ENCODE measurements around the gene COPG2. TPM values are rescaled to one million over a fixed set of nuclear protein-coding genes. Genes with fewer than 3 reads are reported as not detected.

COPG2 gene
- polyA plus RNA-seq, 2 of the 4 experiments (the other 2 are of a cell fraction): 17.1 to 39.5 TPM

- WGBS (ENCODE audit: missing lambda C conversion rate): 6% methylated on average over 2 of the region's 2 CpGs
- DNase-seq (ENCODE audit: low read depth in 1 of 2, low spot score in 1 of 2): no peak
- no peak overlapping the region for H3K4me2 ChIP-seq
- no peak for FAIRE-seq
- no peak for TF ChIP-seq TFCP2L1 (CRISPR knock-in tag; IDR thresholded peaks at IDR 0.05)
- no peak for TF ChIP-seq KDM5A (IDR thresholded peaks at IDR 0.05)
- TF ChIP-seq POLR2AphosphoS2 (conservative IDR thresholded peaks at IDR 0.05; ENCODE audit: low read length): no peak
- TF ChIP-seq HOXB5 (CRISPR knock-in tag; IDR thresholded peaks at IDR 0.05): no peak
- no peak for TF ChIP-seq USF2 (IDR thresholded peaks at IDR 0.05)
- TF ChIP-seq ZC3H11A (IDR thresholded peaks at IDR 0.05): no peak
- TF ChIP-seq MAFK (IDR thresholded peaks at IDR 0.05; ENCODE audit: partially characterized antibody): no peak
- ChIA-PET POLR2A (no interaction called here), CTCF (no interaction called here)
- H3K27ac ChIP-seq: no peak overlapping the region
- ATAC-seq: no peak
- H3K9me3 ChIP-seq: no peaks in the 10 kb centered on the region
- H3K4me1 ChIP-seq: peaks cover 3% of the 10 kb centered on the region
- no peak overlapping the region for H3K4me3 ChIP-seq
These were observed 5.9 kb upstream of the COPG2 start for GRCh38 chr7:130674456-130674855.

- POLR2A ChIA-PET: no interaction called here
- no peaks in the 10 kb centered on the region for H3K9me3 ChIP-seq
- no peak for DNase-seq (ENCODE audit: low read depth in 1 of 2, low spot score in 1 of 2)
- ATAC-seq: no peak
- no peak overlapping the region for H3K4me3 ChIP-seq
- TF ChIP-seq JUN (IDR thresholded peaks at IDR 0.05): no peak
- no peak for TF ChIP-seq HMGXB4 (CRISPR knock-in tag; IDR thresholded peaks at IDR 0.05; ENCODE audit: borderline replicate concordance)
- no peak for TF ChIP-seq SMC3 (IDR thresholded peaks at IDR 0.05)
- TF ChIP-seq KDM5A (IDR thresholded peaks at IDR 0.05): no peak
- no peak for TF ChIP-seq FOSB (CRISPR knock-in tag; IDR thresholded peaks at IDR 0.05)
- TF ChIP-seq KDM1A (IDR thresholded peaks at IDR 0.05; ENCODE audit: low read depth): no peak
- TF ChIP-seq MAX (IDR thresholded peaks at IDR 0.05): no peak
- TF ChIP-seq PBX3 (IDR thresholded peaks at IDR 0.05): no peak
- no peak for FAIRE-seq
- H3K4me2 ChIP-seq: no peak overlapping the region
- CTCF ChIA-PET: no interaction called here
- H3K27ac ChIP-seq: no peak overlapping the region
- peaks cover 5% of the 10 kb centered on the region for H3K4me1 ChIP-seq
These were observed 4.5 kb upstream of the COPG2 start for GRCh38 chr7:130673066-130673465.

- CTCF ChIA-PET: no interaction called here
- H3K9me3 ChIP-seq: no peaks in the 10 kb centered on the region
- WGBS (ENCODE audit: missing lambda C conversion rate): 96% methylated on average over 4 of the region's 4 CpGs
- no peak overlapping the region for H3K27ac ChIP-seq
- POLR2A ChIA-PET: no interaction called here
- H3K4me3 ChIP-seq: no peak overlapping the region
- ATAC-seq: no peak
- TF ChIP-seq CHD4 (IDR thresholded peaks at IDR 0.05; ENCODE audit: borderline replicate concordance) (no peak), EP300 (IDR thresholded peaks at IDR 0.05) (no peak), BHLHE40 (IDR thresholded peaks at IDR 0.05; ENCODE audit: low read depth, low read length) (no peak), PBX3 (IDR thresholded peaks at IDR 0.05) (no peak), FOXS1 (CRISPR knock-in tag; IDR thresholded peaks at IDR 0.05) (no peak), KDM5A (IDR thresholded peaks at IDR 0.05) (no peak), MYC (IDR thresholded peaks at IDR 0.05; ENCODE audit: borderline replicate concordance, low read length) (no peak), JUNB (IDR thresholded peaks at IDR 0.05) (no peak), HDAC2 (IDR thresholded peaks at IDR 0.05) (no peak), EHF (CRISPR knock-in tag; IDR thresholded peaks at IDR 0.05) (no peak), HMGXB4 (CRISPR knock-in tag; IDR thresholded peaks at IDR 0.05; ENCODE audit: borderline replicate concordance) (no peak), RNF2 (IDR thresholded peaks at IDR 0.05; ENCODE audit: borderline replicate concordance, low read depth) (no peak)
- peaks cover 5% of the 10 kb centered on the region for H3K4me1 ChIP-seq
- no peak for FAIRE-seq
- no peak for DNase-seq (ENCODE audit: low read depth in 1 of 2, low spot score in 1 of 2)
- H3K4me2 ChIP-seq: no peak overlapping the region
These were observed 3.6 kb upstream of the COPG2 start for GRCh38 chr7:130672146-130672545.

Data from A549 (cell line).